ENCODE measurements around the gene PYGB.
"Not testable (repeated sequence)": the region's sequence is repeated elsewhere in the genome, so short reads cannot be mapped to it uniquely, and the experiment has no call there.

PYGB gene

DNA sequence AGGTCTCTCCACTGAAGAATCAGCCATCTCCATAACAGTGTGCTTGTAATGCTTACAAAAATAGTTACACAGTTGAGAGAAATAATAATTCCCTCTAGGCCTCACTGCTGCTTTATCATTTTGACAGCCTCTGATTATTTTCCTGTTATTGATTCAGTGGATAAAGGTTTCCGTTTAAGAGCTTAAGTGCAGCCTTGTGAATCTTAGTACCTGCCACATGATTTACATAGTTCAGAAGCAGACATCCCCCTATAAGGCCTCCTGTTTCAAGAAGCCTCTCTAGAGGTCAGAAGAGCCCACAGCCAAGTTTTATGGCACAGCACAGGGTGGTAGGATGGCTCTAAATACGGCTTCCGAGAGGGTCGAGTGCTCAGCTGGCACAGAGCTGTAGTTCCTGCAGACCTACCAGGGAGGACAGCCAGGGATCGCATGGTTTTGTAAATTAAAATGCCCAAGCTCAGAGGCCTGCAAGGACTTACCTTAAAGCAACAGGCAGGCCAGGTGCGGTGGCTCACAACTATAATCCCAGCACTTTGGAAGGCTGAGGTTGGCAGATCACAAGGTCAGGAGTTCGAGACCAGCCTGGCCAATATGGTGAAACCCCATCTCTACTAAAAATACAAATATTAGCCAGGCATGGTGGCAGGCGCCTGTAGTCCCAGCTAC, 17.6 kb upstream of the PYGB start:
- no peak for DNase-seq

DNA sequence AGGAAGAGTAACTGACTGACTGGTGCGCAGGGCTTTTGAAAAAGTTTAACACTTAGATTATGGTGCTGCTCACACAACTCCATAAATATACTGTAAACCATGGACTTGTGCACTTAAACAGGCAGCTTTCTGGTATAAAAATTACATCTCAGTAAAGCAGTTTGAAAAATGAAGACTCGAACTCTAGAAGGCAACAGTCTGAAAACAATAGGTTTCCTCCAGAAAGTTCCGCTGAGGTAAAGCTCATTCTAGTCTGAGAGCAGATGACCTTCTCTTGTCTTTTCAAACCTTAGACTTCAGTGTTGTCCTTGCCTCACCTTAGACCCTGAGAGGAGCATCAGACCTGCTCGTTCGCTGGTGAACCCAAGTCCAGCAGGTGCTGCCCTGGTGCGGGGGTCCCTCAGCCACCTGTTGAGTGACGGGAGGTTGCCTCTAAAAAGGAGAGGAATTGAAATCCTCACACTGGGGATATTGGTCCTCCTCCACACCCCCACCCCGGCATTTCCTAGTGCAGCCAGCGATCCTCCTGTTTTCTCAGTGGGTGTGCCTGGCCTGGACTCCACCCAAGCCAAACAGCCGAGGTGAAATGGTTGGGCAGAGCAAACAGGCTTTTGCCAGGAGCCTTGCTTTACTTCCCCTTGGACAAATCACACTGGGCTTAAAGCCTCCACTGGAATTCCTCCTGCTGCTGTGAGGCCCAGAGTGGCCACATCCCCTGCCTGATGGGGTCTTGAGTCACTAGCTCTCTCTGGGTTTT, 14.7 kb upstream of the PYGB start:
- no peak for DNase-seq

DNA sequence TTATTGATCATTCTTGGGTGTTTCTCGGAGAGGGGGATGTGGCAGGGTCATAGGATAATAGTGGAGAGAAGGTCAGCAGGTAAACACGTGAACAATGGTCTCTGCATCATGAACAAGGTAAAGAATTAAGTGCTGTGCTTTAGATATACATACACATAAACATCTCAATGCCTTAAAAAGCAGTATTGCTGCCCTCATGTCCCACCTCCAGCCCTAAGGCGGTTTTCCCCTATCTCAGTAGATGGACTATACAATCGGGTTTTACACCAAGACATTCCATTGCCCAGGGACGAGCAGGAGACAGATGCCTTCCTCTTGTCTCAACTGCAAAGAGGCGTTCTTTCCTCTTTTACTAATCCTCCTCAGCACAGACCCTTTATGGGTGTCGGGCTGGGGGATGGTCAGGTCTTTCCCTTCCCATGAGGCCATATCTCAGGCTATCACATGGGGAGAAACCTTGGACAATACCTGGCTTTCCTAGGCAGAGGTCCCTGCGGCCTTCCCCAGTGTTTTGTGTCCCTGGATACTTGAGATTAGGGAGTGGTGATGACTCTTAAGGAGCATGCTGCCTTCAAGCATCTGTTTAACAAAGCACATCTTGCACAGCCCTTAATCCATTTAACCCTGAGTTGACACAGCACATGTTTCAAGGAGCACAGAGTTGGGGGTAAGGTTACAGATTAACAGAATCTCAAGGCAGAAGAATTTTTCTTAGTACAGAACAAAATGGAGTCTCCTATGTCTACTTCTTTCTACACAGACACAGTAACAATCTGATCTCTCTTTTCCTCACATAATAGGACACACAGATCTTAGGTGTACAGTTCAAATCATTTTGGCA, 13.7 kb upstream of the PYGB start:
- not testable (repeated sequence) for DNase-seq

DNA sequence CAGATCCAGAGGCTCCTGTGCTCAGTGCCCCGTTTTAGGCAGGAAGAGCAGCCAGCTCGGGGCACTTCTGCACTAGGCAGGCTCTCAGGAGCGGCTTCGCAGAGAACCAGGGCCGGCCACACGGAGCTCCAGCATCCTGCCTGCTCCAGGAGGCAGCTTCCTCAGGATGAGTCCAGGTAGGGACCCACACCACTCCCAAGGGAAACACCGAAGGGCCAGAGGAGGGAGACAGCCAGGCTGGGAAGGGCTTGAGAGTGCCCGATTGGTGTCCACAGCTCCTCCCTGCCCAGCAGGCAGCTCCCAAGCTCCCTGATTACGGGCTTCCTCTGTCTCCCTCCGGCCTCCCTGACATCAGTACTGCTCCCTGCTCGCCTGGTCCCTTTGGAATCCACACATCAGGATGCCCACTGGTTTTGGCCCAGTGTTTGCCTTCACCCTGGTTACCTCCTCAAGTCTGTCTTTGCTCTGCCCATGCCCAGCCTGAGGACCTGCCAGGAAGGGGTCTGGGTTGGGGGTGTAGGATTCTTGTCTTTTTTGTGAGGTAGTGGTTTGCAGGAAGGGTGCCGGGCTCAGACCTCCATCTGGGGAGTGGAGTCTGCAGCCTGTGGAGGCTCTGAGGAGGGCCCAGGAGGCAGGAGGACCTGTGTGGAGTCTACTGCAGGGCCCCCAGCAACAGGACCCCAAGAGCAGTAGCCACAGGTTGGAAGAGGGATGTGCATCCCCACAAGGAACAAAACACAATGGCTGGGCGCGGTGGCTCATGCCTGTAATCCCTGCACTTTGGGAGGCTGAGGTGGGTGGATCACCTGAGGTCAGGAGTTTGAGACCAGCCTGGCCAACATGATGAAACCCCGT, 11.2 kb upstream of the PYGB start:
- no peak for DNase-seq

DNA sequence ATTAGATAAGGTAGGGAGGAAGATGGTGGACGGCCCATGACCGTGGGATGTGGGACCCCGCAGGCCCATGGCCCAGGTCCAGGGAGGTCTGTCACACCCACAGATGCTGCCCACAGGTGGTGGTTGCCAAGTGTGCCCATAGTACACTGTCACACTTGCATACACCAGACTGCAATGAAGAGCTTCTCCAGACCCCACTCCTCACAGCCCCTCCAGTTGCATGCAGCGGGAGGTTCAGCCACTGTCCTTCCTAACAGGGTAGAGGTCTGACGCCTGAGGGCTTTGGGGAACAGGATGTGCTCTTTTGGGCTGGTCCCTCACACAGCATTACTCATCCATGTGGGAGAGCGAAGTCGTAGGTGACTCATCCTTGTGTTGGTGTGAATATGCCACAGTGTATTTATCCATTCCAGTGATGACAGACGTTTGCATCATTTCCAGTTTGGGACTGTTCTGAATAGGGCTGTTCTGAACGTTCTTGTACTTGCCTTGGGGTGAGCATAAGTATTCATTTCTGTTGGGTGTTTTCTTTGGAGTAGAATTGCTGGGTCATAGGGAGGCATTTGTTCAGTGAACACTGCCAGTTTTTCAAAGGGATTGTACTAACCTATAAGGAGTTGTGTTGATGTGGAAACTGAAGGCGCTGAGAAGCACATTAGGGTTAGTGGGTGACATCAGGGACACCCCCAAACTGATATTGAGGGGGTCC, 10.1 kb upstream of the PYGB start:
- DNase-seq: peak; percentile 37

DNA sequence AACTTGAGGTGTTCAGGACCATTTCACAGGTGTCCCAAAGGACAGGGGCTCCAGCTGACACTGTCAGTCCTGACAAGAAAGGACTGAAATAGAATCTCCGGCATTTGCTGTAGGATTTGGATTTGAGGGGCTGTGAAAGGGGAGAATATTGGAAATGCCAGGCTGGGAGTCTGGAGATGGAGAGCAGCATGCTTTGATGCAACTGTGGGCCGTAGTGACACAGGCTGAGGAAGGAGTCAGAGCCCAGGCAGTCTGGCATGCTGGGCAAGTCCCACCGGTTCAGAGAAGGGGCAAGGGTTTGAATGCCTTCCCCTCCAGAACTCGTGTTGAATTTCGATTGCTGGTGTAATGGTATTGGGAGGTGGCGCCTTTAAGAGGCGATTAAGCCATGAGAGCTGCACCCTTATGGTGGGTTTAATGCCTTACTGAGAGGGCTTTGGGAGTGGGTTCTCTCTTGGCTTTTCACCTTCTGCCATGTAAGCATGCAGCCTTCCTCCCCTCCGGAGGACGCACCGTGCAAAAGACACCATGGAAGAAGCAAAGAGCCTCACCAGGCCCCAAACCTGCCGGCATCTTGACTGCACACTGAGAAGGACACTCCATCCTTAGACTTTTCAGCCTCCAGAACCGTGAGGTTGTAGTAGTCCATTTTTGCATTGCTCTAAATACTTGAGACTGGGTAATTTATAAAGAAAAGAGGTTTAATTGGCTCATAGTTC, 9.4 kb upstream of the PYGB start:
- DNase-seq: no peak

DNA sequence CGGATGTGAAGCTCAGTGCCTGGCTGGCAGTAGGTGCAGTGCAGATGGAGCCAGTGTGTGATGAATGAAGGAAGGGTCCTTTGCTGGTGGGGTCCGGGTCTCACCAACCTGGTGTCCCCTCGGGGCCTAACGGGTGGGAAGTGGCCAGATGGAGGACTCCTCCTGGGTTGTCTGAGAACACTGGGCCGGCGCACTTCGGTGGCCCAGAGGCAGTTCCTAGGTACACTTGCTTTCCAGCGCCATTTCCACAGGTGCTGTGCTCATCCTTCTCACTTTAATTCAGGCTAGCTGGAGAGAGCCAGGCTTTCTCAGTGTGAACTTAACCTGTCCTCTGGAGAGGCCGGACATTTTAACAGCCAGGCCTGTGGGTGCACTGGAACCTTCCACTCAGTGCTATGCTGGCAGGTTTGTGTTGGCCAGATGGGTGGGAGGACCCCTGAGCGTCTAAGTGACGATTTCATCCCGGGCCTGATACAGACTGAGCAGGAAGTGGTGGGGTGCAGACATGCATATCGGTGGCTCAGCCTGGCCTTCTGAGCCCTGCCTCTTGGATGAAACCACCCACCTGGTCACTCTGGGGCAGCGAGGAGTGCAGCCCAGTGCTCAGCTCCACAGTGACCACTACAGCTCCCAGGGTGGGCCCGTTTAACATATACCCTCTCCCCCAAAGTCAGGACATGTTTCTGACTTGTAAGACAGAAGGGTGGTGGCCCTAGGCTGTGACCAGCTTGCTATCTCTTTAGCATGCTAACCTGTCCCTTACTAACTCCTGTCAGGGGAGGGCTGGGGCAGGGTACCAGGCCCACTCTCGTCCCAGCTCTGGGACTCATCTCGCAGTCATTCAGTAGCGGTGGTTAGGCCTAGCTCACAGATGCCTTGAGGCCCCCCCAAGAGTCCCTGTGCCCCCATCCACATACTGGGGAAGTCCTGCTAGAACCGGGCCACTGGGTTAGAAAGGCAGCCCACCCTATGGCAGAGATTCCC, 8.2 kb upstream of the PYGB start:
- DNase-seq: no peak

DNA sequence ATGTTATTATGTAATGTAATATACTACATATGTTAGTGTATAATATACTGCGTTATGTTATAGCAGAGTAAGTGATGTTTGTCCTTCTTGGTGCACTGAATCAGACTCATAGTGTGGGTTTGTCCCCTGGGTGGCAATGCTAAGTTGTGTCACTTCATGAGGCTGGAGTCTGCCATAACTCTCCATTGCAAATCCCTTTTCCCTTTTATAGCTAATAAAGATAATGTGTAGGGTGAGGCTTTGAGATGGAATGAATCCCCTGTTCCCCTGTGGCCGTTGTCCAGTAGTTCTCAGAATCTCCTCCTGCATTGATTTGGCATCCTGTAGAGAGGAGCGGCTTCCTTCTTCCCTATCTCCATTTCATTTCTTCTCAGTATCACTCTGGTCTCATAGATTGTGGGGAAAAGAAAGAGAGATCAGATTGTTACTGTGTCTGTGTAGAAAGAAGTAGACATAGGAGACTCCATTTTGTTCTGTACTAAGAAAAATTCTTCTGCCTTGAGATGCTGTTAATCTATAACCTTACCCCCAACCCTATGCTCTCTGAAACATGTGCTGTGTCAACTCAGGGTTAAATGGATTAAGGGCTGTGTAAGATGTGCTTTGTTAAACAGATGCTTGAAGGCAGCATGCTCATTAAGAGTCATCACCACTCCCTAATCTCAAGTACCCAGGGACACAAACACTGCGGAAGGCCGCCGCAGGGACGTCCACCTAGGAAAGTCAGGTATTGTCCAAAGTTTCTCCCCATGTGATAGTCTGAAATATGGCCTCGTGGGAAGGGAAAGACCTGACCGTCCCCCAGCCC, 6.8 kb upstream of the PYGB start:
- DNase-seq: not testable (repeated sequence)

DNA sequence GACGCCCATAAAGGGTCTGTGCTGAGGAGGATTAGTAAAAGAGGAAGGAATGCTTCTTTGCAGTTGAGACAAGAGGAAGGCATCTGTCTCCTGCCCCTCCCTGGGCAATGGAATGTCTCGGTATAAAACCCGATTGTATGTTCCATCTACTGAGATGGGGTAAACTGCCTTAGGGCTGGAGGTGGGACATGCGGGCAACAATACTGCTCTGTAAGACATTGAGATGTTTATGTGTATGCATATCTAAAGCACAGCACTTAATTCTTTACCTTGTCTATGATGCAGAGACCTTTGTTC, 6.3 kb upstream of the PYGB start:
- not testable (repeated sequence) for DNase-seq

DNA sequence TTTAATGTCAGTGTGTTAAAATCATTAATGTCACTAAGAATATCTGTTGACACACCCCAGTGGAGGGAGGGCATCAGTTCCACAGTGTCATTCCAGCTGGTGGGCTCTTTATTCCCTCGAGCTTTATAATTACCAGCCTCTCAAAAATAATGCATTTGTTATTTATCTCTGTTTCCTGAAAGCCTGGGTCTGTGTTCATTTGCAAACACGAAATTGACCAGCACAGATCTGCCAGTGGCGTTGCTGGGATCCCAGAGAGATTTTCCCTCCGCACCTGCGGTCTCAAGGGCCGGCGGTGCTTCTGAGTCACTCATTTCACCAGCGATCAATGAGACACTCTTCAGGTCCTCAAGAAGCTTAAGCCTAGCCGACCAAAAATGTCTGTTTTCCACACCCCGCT, 5.7 kb upstream of the PYGB start:
- no peak for DNase-seq

DNA sequence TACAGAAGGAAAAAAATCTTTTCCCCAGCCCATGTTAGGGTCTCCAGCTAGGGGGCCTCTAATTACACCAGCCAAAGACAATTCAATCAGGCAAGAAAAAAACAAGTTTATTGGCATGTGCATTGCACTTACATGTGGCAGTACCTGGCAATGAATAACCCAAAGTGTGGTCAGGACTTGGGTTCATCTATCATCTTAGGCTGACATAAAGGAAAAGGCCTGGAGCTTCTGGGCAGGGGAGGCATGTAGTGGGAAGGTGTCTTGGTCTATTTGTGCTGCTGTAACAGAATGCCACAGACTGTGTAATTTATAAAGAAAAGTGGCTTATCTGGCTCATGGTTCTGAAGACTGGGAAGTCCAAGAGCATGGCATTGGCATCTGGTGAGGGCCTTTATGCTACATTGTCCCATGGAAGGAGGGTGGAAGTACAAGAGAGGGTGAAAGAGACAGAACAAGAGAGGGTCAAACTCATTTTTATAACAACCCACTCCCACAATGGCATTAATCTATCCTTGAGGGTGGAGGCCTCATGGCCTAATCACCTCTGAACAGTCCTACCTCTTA, 4.4 kb upstream of the PYGB start:
- DNase-seq: no peak

DNA sequence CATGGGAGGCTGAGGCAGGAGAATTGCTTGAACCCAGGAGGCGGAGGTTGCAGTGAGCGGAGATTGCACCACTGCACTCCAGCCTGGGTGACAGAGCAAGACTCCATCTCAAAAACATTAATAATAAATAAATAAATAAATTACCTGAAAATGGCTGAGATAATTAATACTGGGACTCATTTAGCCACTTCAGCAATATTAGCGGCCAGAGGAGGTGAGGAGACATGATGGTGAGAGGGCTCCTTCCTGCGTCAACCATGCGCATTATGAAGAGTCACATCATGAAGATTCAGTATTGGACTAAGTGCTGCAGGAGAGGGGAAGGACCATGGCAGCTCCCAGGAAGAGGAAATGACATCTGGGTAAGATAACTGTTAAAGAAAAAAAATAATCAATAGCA, 2.9 kb upstream of the PYGB start:
- DNase-seq: no peak

DNA sequence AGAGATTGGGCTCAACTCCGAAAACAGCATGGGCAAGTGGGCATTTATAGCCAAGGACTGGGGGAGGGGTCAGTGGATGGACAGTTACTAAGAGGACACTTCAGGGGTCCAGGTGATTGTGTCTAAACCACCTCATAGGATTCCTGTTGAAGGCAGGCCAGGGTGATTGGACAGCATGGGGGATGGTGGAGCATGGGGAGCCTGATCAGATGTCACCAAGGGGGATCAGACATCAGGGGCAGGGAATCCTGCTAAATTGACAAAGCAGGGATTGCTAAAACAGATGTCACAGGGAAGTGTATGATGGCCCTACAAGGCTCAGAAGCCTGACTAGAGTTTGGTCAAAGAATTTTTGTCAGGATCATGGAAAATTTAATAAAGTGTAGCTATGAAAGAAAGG, 2.4 kb upstream of the PYGB start:
- DNase-seq: no peak

DNA sequence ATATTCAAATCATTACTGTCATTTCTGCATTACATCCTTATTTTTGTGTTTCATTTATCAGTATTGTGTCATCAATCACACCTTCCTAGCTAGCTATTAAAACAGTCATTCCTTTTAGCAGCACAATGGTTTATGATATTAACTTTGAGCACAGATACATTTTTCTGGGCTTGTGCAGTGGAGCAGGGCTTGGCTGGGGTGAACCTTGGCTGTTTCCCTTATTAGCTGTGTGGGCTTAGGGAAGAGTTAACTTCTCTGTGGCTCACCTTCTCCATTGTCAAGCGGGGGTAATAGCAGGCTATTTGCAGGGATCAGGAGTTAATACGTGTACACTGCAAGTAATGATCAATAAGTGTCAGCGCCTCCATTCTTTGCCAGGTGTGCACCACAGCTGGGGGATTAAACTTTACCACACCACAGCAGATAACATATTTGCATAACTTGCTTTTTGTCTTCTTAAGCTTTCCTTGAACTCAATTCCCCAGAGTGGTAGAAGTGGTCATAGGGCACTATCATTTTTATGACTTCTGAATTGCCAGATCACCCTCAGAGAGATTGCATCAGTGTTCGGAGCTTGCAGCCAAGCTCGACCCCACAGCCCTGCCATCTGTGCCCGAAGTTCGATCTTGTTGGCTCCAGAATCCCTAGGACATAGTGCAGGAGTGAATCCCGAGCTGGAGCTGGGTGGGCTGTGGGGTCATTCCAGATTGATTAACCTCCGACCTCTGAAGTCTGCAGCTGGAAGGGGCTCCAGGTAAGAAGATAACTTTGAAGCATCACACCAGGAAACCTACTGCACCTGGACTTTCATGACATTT, 1.5 kb upstream of the PYGB start:
- DNase-seq: no peak

DNA sequence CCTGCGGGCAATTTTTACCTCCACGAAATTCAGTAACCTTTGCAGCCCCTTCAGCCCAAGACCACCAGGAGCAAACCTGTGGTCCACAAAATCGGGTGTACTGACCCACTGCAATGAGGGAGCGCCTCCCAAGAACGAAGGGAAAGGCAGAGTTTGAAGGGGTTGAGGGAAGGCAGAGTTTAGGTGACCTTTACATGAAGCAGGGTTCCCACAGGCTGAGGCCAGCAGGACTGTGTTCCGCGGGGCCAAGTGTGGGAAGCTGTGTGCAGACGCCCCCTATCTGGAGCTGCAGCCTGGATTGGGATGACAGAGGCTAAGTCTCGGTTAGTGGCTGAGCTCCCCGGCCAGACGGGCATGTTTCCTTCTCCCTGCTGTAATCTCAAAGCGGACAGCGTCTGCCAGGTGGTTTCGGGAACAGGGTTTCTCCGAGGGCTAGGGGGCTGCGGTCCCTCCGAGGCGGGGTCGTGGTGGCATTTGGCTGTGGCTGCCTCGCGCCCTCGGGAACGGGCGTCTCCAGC, 826 bp upstream of the PYGB start:
- DNase-seq: peak; percentile 39

DNA sequence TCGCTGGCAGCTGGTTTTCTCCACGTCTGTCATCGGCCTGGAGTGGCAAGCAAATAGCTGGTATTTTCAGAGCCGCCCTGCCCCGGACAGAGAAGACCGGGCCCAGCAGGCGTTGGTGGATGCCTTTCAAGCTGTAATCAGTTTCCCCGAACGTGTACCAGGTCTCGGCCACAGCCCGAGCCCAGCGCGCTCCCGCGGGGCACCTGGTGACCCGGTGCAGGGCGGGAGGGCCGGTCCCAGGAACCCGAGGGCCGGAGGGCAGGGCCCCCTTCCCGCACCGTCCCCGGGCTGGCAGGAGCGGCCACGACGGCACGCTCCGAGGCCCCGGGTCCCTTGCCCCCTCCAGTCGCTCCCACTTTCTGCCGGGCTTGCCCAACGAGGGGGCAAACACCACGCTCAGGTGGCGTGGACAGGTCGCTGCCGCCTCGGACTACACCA, 348 bp upstream of the PYGB start:
- peak; percentile 47 for DNase-seq

DNA sequence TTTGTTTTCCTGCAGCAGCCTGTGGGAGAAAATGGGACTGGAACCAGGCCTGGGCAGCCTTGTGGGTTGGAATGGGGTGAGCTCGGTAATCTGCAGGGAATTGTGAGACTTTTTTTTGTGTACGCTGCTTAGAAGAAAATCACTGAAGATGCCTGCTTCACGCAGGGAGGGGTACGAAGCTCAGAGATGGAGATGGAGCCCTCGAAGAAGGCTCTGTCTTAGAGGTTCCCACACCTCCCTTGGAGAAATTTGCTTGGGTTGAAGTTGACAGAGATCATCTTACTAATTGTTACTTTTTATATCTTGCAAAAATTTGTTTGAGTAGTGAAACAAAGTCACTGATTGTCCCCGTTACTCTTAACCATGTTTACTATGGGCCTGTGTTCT, 894 bp downstream of the PYGB start:
- no peak for DNase-seq
